ENCODE results near the gene PRKN.

Gene PRKN

DNA sequence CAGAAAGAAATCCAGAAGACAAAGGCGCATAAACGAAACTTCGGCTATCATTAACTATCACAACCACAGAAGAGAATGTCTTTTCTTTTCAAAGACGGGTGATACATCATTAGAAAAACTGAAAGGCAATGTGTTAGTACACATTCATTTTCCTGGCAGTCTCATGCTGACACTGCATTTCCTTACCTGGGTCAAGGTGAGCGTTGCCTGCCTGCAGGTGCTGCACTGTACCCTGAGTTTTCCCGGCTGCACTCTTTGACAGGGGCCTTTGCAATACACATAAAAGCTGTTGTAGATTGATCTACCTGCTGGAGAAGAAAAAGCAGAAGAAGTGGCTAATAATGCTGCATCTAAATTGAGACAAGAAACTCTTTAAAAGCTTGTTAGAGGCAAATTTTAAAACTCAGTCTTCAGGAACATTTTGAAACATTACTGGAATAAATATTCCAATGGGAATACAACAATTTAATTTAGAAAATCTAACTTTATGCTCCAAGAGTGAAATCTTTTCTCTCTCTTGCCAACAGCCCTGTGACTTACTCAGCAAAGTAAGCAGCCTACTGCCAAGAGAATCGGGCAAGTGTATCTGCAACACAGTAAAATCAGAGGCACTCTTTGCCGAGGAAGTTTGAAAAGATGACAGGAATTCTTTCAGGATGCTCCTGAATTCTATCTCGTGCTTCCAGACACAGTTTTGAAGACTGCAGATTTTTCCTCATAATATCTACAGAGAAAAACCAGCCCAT, 526.4 kb downstream of the PRKN start:
- no peaks in the 10 kb centered on the region for H3K9me3 ChIP-seq (ENCODE audit: control insufficient read depth in 1 of 2, low read length in 2 of 2)
- H3K4me3 ChIP-seq (ENCODE audit: low read depth in 1 of 2, low read length in 2 of 2) = no peak overlapping the region
- no peaks in the 10 kb centered on the region for H3K36me3 ChIP-seq (ENCODE audit: control insufficient read depth in 1 of 2, insufficient read depth in 2 of 2, low read length in 2 of 2)
- no peaks in the 10 kb centered on the region for H3K27me3 ChIP-seq (ENCODE audit: low read depth, low read length)
- peaks cover 0 to 7% of the 10 kb centered on the region in 2 donors for H3K4me1 ChIP-seq (ENCODE audit: control insufficient read depth in 1 of 2, insufficient read depth in 2 of 2, low read length in 2 of 2)
- H3K27ac ChIP-seq (ENCODE audit: low read length) = no peak overlapping the region

DNA sequence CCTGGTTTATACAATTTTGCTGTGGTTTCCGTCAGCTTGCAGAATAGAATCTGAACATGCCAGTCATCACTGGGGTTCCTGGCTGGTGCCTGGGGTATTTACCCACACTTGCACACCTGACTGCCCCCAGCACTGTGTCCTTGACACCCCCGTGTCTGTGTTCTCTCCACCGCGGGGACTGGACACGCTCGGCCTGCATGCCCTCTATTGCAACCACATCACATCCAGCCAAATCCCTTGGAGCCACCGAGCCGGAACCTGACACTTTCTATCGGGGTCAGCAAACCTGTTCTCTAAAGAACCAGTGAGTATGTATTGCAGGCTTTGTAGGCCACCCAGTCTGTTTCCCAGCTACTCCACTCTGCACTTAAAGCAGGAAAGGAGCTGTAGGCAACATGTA, 527.5 kb downstream of the PRKN start:
- Histone ChIP-seq H3K4me3 (ENCODE audit: low read depth in 1 of 2, low read length in 2 of 2) (no peak overlapping the region), H3K9me3 (ENCODE audit: control insufficient read depth in 1 of 2, low read length in 2 of 2) (no peaks in the 10 kb centered on the region), H3K27me3 (ENCODE audit: low read depth, low read length) (no peaks in the 10 kb centered on the region), H3K36me3 (ENCODE audit: control insufficient read depth in 1 of 2, insufficient read depth in 2 of 2, low read length in 2 of 2) (no peaks in the 10 kb centered on the region), H3K27ac (ENCODE audit: low read length) (no peak overlapping the region), H3K4me1 (ENCODE audit: control insufficient read depth in 1 of 2, insufficient read depth in 2 of 2, low read length in 2 of 2) (peaks cover 0 to 7% of the 10 kb centered on the region in 2 donors)

DNA sequence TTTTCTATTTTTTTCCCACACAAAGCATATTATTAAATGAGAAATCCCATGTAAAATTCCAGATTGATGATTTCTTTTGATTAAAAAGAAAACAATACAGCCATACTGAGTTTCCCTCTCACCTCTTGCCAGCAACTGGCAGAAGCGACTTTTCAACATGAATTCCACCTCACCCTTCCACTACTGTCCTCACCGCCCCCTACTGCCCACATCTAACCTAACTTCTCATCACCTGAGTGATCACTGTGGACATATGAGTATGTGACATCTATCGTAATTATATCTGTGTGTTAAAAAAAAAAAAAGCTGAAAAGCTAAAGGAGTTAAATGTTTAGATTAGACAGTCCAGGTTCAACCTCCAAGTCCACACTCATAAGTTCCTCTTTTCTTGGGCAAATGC, 528.6 kb downstream of the PRKN start:
- H3K4me1 ChIP-seq (ENCODE audit: control insufficient read depth in 1 of 2, insufficient read depth in 2 of 2, low read length in 2 of 2) = peaks cover 0 to 7% of the 10 kb centered on the region in 2 donors
- no peaks in the 10 kb centered on the region for H3K9me3 ChIP-seq (ENCODE audit: control insufficient read depth in 1 of 2, low read length in 2 of 2)
- no peak overlapping the region for H3K27ac ChIP-seq (ENCODE audit: low read length)
- no peak overlapping the region for H3K4me3 ChIP-seq (ENCODE audit: low read depth in 1 of 2, low read length in 2 of 2)
- no peaks in the 10 kb centered on the region for H3K27me3 ChIP-seq (ENCODE audit: low read depth, low read length)
- no peaks in the 10 kb centered on the region for H3K36me3 ChIP-seq (ENCODE audit: control insufficient read depth in 1 of 2, insufficient read depth in 2 of 2, low read length in 2 of 2)

DNA sequence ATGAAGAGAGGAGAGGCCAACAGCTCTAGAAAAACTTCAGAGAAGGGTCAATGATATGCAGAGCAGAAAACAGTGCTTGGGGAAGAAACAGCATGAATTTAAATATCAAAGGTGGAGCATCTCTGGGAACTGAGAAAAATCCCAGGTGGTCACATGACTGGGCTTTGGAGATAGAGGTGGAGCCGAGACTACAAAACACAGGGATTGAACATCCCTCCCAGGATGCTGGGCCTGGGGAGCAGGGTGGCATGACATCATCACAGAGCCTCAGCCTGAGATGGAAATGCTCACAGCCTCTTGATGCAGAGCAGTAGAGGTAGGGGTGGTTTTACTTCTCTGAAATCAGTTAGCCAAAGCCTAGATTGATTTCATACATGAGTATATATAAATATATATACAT, 529.5 kb downstream of the PRKN start:
- Histone ChIP-seq H3K27ac (ENCODE audit: low read length) (no peak overlapping the region), H3K27me3 (ENCODE audit: low read depth, low read length) (no peaks in the 10 kb centered on the region), H3K36me3 (ENCODE audit: control insufficient read depth in 1 of 2, insufficient read depth in 2 of 2, low read length in 2 of 2) (no peaks in the 10 kb centered on the region), H3K9me3 (ENCODE audit: control insufficient read depth in 1 of 2, low read length in 2 of 2) (no peaks in the 10 kb centered on the region), H3K4me3 (ENCODE audit: low read depth in 1 of 2, low read length in 2 of 2) (no peak overlapping the region), H3K4me1 (ENCODE audit: control insufficient read depth in 1 of 2, insufficient read depth in 2 of 2, low read length in 2 of 2) (peaks cover 0 to 7% of the 10 kb centered on the region in 2 donors)

DNA sequence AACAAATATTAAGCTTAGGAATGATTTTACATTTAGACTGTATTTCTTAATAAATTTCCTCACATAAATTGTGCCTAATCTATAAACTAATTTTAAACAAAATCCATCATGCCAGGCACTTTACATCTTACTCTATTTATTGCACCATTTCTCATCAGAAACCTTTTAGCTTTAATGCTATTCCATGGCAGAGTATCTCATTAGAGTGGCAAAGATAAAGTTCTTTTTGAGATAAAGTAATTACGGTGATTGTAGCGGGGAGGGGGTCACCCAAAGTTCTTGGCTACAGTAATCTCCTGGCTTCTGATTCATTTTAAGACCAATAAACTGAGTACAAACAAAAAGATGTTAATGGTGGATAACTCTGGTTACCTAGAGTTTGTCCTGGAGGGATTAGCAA, 532.1 kb downstream of the PRKN start:
- Histone ChIP-seq H3K4me3 (ENCODE audit: low read depth in 1 of 2, low read length in 2 of 2) (no peak overlapping the region), H3K4me1 (ENCODE audit: control insufficient read depth in 1 of 2, insufficient read depth in 2 of 2, low read length in 2 of 2) (no peaks in the 10 kb centered on the region), H3K27me3 (ENCODE audit: low read depth, low read length) (no peaks in the 10 kb centered on the region)

DNA sequence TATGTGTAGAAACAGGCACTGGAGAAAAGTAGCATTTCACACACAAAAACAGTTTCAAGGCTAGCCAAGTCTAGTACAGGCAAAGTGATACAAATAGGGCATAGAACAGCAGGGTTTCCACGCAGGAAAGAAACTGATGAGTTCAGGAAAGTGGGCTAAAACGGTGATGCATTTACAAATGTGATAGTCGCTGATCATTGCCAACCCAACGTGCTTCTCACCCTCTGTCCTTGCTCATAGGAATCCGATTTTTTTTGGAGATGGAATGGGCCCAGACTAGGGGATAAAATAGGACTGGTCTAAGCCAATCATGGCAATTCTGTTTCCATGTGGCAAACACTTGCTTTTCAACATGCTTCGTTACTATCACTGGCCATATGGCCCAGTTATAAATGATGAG, 536.6 kb downstream of the PRKN start:
- Histone ChIP-seq H3K9me3 (ENCODE audit: control insufficient read depth in 1 of 2, low read length in 2 of 2) (no peaks in the 10 kb centered on the region), H3K4me1 (ENCODE audit: control insufficient read depth in 1 of 2, insufficient read depth in 2 of 2, low read length in 2 of 2) (no peaks in the 10 kb centered on the region), H3K4me3 (ENCODE audit: low read depth in 1 of 2, low read length in 2 of 2) (no peak overlapping the region), H3K27me3 (ENCODE audit: low read depth, low read length) (no peaks in the 10 kb centered on the region), H3K27ac (ENCODE audit: low read length) (no peak overlapping the region), H3K36me3 (ENCODE audit: control insufficient read depth in 1 of 2, insufficient read depth in 2 of 2, low read length in 2 of 2) (no peaks in the 10 kb centered on the region)

More for the DNA sequence above, 532.1 kb downstream of the PRKN start:
- Histone ChIP-seq H3K36me3 (ENCODE audit: control insufficient read depth in 1 of 2, insufficient read depth in 2 of 2, low read length in 2 of 2) (no peaks in the 10 kb centered on the region), H3K27ac (ENCODE audit: low read length) (no peak overlapping the region), H3K9me3 (ENCODE audit: control insufficient read depth in 1 of 2, low read length in 2 of 2) (no peaks in the 10 kb centered on the region)

DNA sequence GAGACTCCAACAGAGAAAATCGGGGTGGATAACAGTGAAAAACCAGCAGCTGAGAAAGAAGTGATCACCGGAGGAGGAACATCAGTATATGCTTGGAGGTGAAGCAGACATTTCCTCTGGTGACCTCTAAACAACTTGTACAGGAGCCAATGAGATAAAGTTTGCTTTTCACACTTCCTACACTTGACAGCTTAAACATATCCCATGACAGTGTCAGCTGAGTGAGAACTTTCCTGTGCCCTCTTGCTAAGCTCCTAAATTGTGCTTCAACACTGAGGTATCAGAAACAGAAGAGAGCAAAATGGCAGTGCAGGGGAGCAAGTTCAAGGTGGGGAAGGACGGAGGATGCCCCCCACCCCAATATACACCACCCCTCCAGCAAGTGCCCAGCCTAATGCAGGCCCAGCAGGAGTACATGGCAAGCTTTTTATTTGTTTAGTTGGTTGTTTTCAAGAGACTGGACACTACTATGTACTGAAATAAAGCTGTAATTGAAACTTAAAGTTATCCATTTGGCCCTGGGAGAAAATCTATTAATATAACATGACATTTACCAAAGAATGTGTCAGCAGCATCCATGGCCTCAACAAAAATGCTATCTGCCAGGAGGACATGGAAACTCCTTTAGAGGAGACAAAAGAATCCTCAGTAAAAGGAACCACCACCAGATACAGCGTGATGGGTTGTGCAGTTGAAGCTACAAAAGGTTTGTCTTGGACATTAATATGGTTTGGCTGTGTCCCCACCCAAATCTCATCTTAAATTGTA, 540.2 kb downstream of the PRKN start:
- Histone ChIP-seq H3K27me3 (ENCODE audit: low read depth, low read length) (no peaks in the 10 kb centered on the region), H3K36me3 (ENCODE audit: control insufficient read depth in 1 of 2, insufficient read depth in 2 of 2, low read length in 2 of 2) (no peaks in the 10 kb centered on the region), H3K27ac (ENCODE audit: low read length) (no peak overlapping the region)

DNA sequence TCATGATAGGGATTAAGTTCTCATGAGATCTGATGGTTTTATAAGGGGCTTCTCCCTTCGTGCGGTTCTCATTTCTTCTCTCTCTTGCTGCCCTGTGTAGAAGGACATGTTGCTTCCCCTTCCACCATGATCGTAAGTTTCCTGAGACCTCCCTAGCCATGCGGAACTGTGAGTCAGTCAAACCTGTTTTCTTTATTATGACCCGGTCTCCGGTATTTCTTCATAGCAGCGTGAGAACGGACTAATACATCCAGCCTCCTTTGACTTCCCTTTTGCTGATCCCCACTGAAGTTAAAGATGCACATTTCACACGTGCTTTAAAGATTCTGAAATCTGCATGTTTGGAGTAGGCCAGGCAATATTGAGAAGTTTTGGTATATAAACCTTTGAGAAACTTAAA, 543.1 kb downstream of the PRKN start:
- no peaks in the 10 kb centered on the region for H3K36me3 ChIP-seq (ENCODE audit: control insufficient read depth in 1 of 2, insufficient read depth in 2 of 2, low read length in 2 of 2)
- H3K27ac ChIP-seq (ENCODE audit: low read length) = no peak overlapping the region
- no peaks in the 10 kb centered on the region for H3K9me3 ChIP-seq (ENCODE audit: control insufficient read depth in 1 of 2, low read length in 2 of 2)
- H3K27me3 ChIP-seq (ENCODE audit: low read depth, low read length) = no peaks in the 10 kb centered on the region
- H3K4me1 ChIP-seq (ENCODE audit: control insufficient read depth in 1 of 2, insufficient read depth in 2 of 2, low read length in 2 of 2) = no peaks in the 10 kb centered on the region
- H3K4me3 ChIP-seq (ENCODE audit: low read depth in 1 of 2, low read length in 2 of 2) = no peak overlapping the region

More for the DNA sequence above, 540.2 kb downstream of the PRKN start:
- Histone ChIP-seq H3K4me3 (ENCODE audit: low read depth in 1 of 2, low read length in 2 of 2) (no peak overlapping the region), H3K9me3 (ENCODE audit: control insufficient read depth in 1 of 2, low read length in 2 of 2) (no peaks in the 10 kb centered on the region), H3K4me1 (ENCODE audit: control insufficient read depth in 1 of 2, insufficient read depth in 2 of 2, low read length in 2 of 2) (no peaks in the 10 kb centered on the region)

DNA sequence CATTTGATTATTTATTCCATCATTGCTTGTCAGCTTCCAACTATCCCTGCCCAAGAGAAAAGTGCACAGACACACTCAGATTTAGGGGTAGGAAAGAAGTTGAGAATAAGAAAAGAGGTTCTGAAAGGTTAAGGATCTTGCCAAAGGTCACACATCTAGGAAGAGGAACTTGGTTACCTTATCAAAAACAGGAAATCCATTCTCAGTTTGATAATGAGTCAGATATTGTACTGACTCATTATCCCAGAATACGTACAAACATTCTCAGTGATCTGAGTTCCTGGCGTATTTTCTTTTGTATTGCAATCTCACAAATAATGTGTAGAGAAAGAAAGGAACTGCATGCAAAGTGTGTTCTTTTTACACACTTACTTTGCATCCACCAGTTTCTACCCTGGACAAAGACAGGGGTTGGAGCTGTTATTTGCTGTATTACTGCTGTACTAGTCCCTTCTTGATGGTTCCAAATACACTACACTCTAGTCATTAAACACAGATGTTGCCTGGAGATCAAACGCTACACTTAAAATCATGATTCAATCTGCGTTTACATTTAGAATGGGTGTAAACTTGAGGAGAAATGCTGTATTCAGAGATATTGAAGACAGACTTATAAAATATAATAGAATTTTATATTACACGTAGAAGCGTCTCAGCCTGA, 545.7 kb downstream of the PRKN start:
- no peaks in the 10 kb centered on the region for H3K9me3 ChIP-seq (ENCODE audit: control insufficient read depth in 1 of 2, low read length in 2 of 2)
- H3K4me1 ChIP-seq (ENCODE audit: control insufficient read depth in 1 of 2, insufficient read depth in 2 of 2, low read length in 2 of 2) = no peaks in the 10 kb centered on the region
- H3K36me3 ChIP-seq (ENCODE audit: control insufficient read depth in 1 of 2, insufficient read depth in 2 of 2, low read length in 2 of 2) = no peaks in the 10 kb centered on the region
- H3K4me3 ChIP-seq (ENCODE audit: low read depth in 1 of 2, low read length in 2 of 2) = no peak overlapping the region
- H3K27me3 ChIP-seq (ENCODE audit: low read depth, low read length) = no peaks in the 10 kb centered on the region
- H3K27ac ChIP-seq (ENCODE audit: low read length) = no peak overlapping the region

DNA sequence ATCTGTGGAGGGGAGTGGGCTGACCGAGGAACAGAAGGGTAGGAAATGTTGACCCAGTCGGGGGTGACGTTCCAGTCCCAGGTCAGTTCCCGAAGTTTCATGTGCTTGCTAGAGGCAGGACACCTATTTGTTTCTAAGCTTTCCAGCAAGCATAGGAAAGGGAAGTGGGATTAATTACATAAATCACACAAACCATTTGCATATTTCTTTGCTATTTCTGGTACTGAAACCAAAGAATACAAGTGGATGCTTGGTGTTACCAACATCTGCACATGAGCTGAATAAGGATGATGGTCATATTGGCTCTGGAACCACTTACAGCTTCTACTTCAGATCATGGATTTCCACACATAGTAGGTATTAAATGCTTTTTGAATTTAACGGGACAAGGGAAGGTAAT, 546.5 kb downstream of the PRKN start:
- Histone ChIP-seq H3K27ac (ENCODE audit: low read length) (no peak overlapping the region), H3K36me3 (ENCODE audit: control insufficient read depth in 1 of 2, insufficient read depth in 2 of 2, low read length in 2 of 2) (no peaks in the 10 kb centered on the region), H3K4me3 (ENCODE audit: low read depth in 1 of 2, low read length in 2 of 2) (no peak overlapping the region), H3K9me3 (ENCODE audit: control insufficient read depth in 1 of 2, low read length in 2 of 2) (no peaks in the 10 kb centered on the region), H3K4me1 (ENCODE audit: control insufficient read depth in 1 of 2, insufficient read depth in 2 of 2, low read length in 2 of 2) (no peaks in the 10 kb centered on the region), H3K27me3 (ENCODE audit: low read depth, low read length) (no peaks in the 10 kb centered on the region)

DNA sequence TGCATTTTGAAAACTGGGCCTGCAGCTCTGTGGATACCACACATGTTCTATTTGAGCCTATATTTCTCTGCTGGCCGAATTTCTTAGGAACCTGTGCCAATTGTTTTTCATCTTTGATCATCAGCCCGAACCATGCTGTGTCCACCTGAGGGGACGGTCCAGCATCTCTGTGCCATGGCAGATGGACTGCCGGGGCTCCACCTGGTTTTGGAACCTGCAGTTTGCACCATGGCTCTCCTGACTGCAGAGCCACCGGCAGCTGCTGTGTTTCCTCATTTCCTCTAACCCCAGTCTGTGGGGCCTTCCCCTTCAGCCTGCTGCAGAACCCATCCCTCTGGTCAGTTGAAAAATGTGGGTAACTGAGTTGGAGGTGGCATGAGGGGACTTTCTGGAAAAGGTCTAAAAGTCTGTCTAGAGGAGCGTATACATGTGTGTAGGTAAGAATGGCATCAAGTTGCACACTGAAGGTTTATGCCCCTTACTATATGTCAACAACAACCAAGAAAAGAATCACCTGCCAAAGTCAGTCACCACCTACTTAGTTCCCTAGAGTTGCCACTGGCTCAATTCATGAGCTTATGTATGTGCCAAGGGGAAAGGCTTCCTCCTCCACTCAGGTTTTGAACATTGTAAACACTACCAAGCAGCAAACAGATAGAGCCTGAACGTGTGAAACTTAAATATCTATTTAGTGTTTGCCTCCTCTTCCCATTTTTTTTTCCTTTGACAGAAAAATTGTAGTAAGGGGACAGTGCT, 548.2 kb downstream of the PRKN start:
- H3K27ac ChIP-seq (ENCODE audit: low read length) = no peak overlapping the region
- H3K36me3 ChIP-seq (ENCODE audit: control insufficient read depth in 1 of 2, insufficient read depth in 2 of 2, low read length in 2 of 2) = no peaks in the 10 kb centered on the region
- no peaks in the 10 kb centered on the region for H3K4me1 ChIP-seq (ENCODE audit: control insufficient read depth in 1 of 2, insufficient read depth in 2 of 2, low read length in 2 of 2)
- no peak overlapping the region for H3K4me3 ChIP-seq (ENCODE audit: low read depth in 1 of 2, low read length in 2 of 2)
- no peaks in the 10 kb centered on the region for H3K27me3 ChIP-seq (ENCODE audit: low read depth, low read length)
- H3K9me3 ChIP-seq (ENCODE audit: control insufficient read depth in 1 of 2, low read length in 2 of 2) = no peaks in the 10 kb centered on the region
